ENCODE results near the gene TFAP2E. TPM values are rescaled to one million over a fixed set of nuclear protein-coding genes. Genes with fewer than 3 reads are reported as not detected.
A peak's percentile ranks its signal among the peaks of the same experiment; 100 is the strongest.

The TFAP2E gene
- total RNA-seq, 3 donors from 2014 or later (not counting 1 experiment from before 2014, with no cell fraction given): 6.6 to 7.3 (median 6.9) TPM

DNA sequence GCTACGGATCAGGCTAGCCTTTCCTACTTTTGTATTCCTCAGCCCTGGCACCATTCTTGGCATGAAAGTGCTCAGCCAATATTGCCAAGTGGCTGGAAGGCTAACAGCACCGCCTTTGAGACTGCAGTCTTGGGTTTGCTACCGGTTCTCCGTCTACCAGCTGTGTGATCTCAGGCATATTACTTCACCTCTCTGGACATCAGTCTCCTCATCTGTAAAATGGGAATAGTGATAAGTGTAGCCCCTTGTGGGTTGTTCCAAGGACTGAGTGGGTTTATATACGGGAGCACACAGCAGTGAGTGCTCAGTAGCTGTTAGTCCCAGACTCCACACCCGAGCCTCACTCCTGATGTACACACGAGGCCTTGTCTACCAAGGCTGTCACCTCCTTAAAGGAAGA is 13.7 kb downstream of the TFAP2E start:
- no peaks in the 10 kb centered on the region for H3K4me1 ChIP-seq (ENCODE audit: control insufficient read depth, insufficient read depth, low read length)
- intact Hi-C loops (cut with micrococcal nuclease): no loop called here
- 97% methylated on average over 7 of the region's 7 CpGs for WGBS (ENCODE audit: insufficient coverage)
- no peak for TF ChIP-seq CTCF (IDR thresholded peaks at IDR 0.05)
- Mint-ChIP-seq H3K27me3 (ENCODE audit: low read depth in 2 of 2) (no peaks in the 10 kb centered on the region), H3K36me3 (no peaks in the 10 kb centered on the region), H3K4me3 (no peak overlapping the region), H3K27ac (no peak overlapping the region), H3K4me1 (peaks cover 19 to 40% of the 10 kb centered on the region in 2 donors), H3K9me3 (no peaks in the 10 kb centered on the region)
- H3K27ac ChIP-seq (ENCODE audit: low read length): no peak overlapping the region
- DNase-seq: no peak
- H3K9me3 ChIP-seq (ENCODE audit: control insufficient read depth, insufficient read depth, low read length): no peaks in the 10 kb centered on the region
- H3K27me3 ChIP-seq (ENCODE audit: control insufficient read depth, insufficient read depth, low read length): no peaks in the 10 kb centered on the region
- H3K36me3 ChIP-seq (ENCODE audit: control insufficient read depth, insufficient read depth, low read length): peaks cover 17% of the 10 kb centered on the region
- no peak overlapping the region for H3K4me3 ChIP-seq (ENCODE audit: low read length)
- ATAC-seq: no peak

DNA sequence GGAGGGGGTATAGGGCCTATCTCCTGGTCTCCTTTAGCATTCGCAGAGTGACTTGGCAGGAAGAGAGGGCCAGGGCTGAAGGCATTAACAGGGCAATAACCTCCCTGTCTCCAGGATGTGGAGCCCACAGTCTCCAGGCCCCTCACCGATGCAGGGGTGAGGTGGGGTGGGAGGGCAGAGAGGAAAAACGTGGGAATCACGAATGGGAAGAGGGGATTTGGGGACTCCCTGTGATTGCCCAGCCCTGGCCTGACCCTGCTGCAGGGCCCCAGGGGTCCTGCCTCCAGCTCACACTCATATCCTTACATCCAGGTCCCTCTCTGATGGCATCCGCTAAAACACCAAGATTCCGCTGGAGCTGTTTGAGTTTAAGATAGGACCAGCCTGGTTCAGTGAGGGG is 14.6 kb downstream of the TFAP2E start:
- H3K4me1 ChIP-seq (ENCODE audit: control insufficient read depth, insufficient read depth, low read length): peaks cover 5% of the 10 kb centered on the region
- H3K27ac ChIP-seq (ENCODE audit: low read length): no peak overlapping the region
- H3K4me1 Mint-ChIP-seq: peaks cover 21 to 42% of the 10 kb centered on the region in 2 donors
- 86% methylated on average over 6 of the region's 6 CpGs for WGBS (ENCODE audit: insufficient coverage)
- H3K9me3 ChIP-seq (ENCODE audit: control insufficient read depth, insufficient read depth, low read length): no peaks in the 10 kb centered on the region
- no peaks in the 10 kb centered on the region for H3K36me3 Mint-ChIP-seq
- no peak for TF ChIP-seq CTCF (IDR thresholded peaks at IDR 0.05)
- DNase-seq (no peak), ATAC-seq (no peak)
- H3K9me3 Mint-ChIP-seq: no peaks in the 10 kb centered on the region
- no peak overlapping the region for H3K27ac Mint-ChIP-seq
- no peak overlapping the region for H3K4me3 Mint-ChIP-seq
- no peak overlapping the region for H3K4me3 ChIP-seq (ENCODE audit: low read length)
- peaks cover 17% of the 10 kb centered on the region for H3K36me3 ChIP-seq (ENCODE audit: control insufficient read depth, insufficient read depth, low read length)
- H3K27me3 ChIP-seq (ENCODE audit: control insufficient read depth, insufficient read depth, low read length): no peaks in the 10 kb centered on the region
- intact Hi-C loops (cut with micrococcal nuclease): no loop called here
- H3K27me3 Mint-ChIP-seq (ENCODE audit: low read depth in 2 of 2): no peaks in the 10 kb centered on the region

GRCh38 chr1:35588197-35588910 is 15.2 kb downstream of the TFAP2E start:
- WGBS (ENCODE audit: insufficient coverage): 95% methylated on average over 21 of the region's 21 CpGs
- no peak for TF ChIP-seq CTCF (IDR thresholded peaks at IDR 0.05)

More at GRCh38 chr1:35588197-35588910, 15.2 kb downstream of the TFAP2E start:
- H3K36me3 Mint-ChIP-seq: no peaks in the 10 kb centered on the region
- ATAC-seq: no peak
- Histone ChIP-seq H3K4me3 (ENCODE audit: low read length) (no peak overlapping the region), H3K27ac (ENCODE audit: low read length) (no peak overlapping the region), H3K4me1 (ENCODE audit: control insufficient read depth, insufficient read depth, low read length) (peaks cover 11% of the 10 kb centered on the region), H3K36me3 (ENCODE audit: control insufficient read depth, insufficient read depth, low read length) (peaks cover 13% of the 10 kb centered on the region), H3K9me3 (ENCODE audit: control insufficient read depth, insufficient read depth, low read length) (no peaks in the 10 kb centered on the region), H3K27me3 (ENCODE audit: control insufficient read depth, insufficient read depth, low read length) (no peaks in the 10 kb centered on the region)
- H3K9me3 Mint-ChIP-seq: no peaks in the 10 kb centered on the region
- intact Hi-C loops (cut with micrococcal nuclease): no loop called here
- no peak for DNase-seq
- no peak overlapping the region for H3K4me3 Mint-ChIP-seq
- no peaks in the 10 kb centered on the region for H3K27me3 Mint-ChIP-seq (ENCODE audit: low read depth in 2 of 2)
- H3K4me1 Mint-ChIP-seq: peaks cover 25 to 44% of the 10 kb centered on the region in 2 donors
- H3K27ac Mint-ChIP-seq: peak overlapping the region in 1 of 2 donors; percentile 82

Measured in natural killer cell (primary cell).